Central memory CD8-positive, alpha-beta T cell (primary cell): ENCODE measurements around the gene MPDU1.

ENCODE experiments used
- ATAC-seq: fragments of 150-1000 bp; cut with Tn5 transposase; replicated peaks from 2 replicates; pipeline ENCODE4 v1.10.0; 2022; ENCODE audit warnings: mild to moderate bottlenecking, moderate FRiP score, moderate number of reproducible peaks; ENCODE audit not compliant: poor library complexity, severe bottlenecking; ENCODE audit errors: extremely low read depth
- DNase-seq, 2 donors: peaks; one replicate each; pipeline ENCODE4 v3.0.0; 2021; ENCODE audit warnings: low spot score in 2 of 2
- H3K27ac Mint-ChIP-seq: one replicate; pipeline ENCODE4 v1.8.0; 2022; ENCODE audit warnings: low read depth, mild to moderate bottlenecking, moderate library complexity, mixed read lengths
- H3K27me3 Mint-ChIP-seq: one replicate; pipeline ENCODE4 v1.8.0; 2022; ENCODE audit warnings: mixed read lengths
- H3K36me3 Mint-ChIP-seq: one replicate; pipeline ENCODE4 v1.8.0; 2022; ENCODE audit warnings: mild to moderate bottlenecking, moderate library complexity, mixed read lengths; ENCODE audit not compliant: insufficient read depth
- H3K4me1 Mint-ChIP-seq: one replicate; pipeline ENCODE4 v1.8.0; 2022; ENCODE audit warnings: mixed read lengths
- H3K4me3 Mint-ChIP-seq: one replicate; pipeline ENCODE4 v1.8.0; 2022; ENCODE audit warnings: mild to moderate bottlenecking, moderate library complexity, mixed read lengths
- H3K9me3 Mint-ChIP-seq: one replicate; pipeline ENCODE4 v1.8.0; 2022; ENCODE audit warnings: mixed read lengths

Gene MPDU1

DNA sequence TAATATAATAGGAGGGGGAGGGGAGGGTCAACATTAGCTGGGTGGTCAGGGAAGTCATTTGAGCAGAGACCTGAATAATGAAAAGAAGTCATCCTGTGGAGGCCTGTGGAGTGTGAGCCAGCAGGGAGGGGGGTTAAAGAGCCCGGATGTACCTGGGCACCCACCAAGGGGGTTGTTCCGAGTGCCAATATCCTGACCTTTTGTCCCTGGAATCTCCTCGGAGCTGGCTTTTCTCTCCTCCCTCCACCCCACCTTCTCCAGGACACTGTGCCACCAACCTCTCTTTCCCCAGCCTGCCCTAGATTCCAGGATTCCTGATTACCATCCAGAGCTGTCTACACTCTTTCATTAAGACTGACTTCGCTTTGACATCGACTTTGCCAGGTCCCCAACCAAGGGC is 52.5 kb downstream of the MPDU1 start:
- no peak overlapping the region for H3K4me3 Mint-ChIP-seq
- no peaks in the 10 kb centered on the region for H3K27me3 Mint-ChIP-seq
- H3K27ac Mint-ChIP-seq, result no peak overlapping the region
- DNase-seq, result no peak
- no peaks in the 10 kb centered on the region for H3K4me1 Mint-ChIP-seq
- ATAC-seq, result no peak
- no peaks in the 10 kb centered on the region for H3K36me3 Mint-ChIP-seq
- no peaks in the 10 kb centered on the region for H3K9me3 Mint-ChIP-seq
